Activated CD4-positive, alpha-beta T cell treated with anti-CD3 and anti-CD28 coated beads, Interleukin-2, amount 50 U/mL, for 4 hours (primary cell): Measurements from ENCODE around the gene GCNT1.
"Not testable (repeated sequence)": the region's sequence is repeated elsewhere in the genome, so short reads cannot be mapped to it uniquely, and the experiment has no call there.

Experiments used
- DNase-seq, 2 experiments: peaks; one replicate each; pipeline ENCODE4 v3.0.0-alpha.2; 2020

The GCNT1 gene

GRCh38 chr9:76493496-76493895, 34.5 kb downstream of the GCNT1 start:
- DNase-seq: not testable (repeated sequence)

- DNase-seq: no peak
Observed at GRCh38 chr9:76500061-76500460, 41.1 kb downstream of the GCNT1 start.

GRCh38 chr9:76502746-76503145, 43.8 kb downstream of the GCNT1 start:
- DNase-seq: no peak

- no peak for DNase-seq
Observed at GRCh38 chr9:76510041-76510440, 51.1 kb downstream of the GCNT1 start.

- DNase-seq: no peak
Observed at GRCh38 chr9:76510446-76510845, 51.5 kb downstream of the GCNT1 start.

- DNase-seq: no peak
Observed at GRCh38 chr9:76512826-76513225, 53.8 kb downstream of the GCNT1 start.

GRCh38 chr9:76516350-76516749, 57.4 kb downstream of the GCNT1 start:
- DNase-seq: no peak

GRCh38 chr9:76516871-76517270, 57.9 kb downstream of the GCNT1 start:
- DNase-seq: no peak

GRCh38 chr9:76519075-76519835, 60.3 kb downstream of the GCNT1 start:
- DNase-seq: no peak

GRCh38 chr9:76521244-76521681, 62.3 kb downstream of the GCNT1 start:
- DNase-seq: no peak

GRCh38 chr9:76521906-76522305, 62.9 kb downstream of the GCNT1 start:
- DNase-seq: no peak

GRCh38 chr9:76523617-76524200, 64.7 kb downstream of the GCNT1 start:
- not testable (repeated sequence) for DNase-seq

GRCh38 chr9:76525196-76525595, 66.2 kb downstream of the GCNT1 start:
- no peak for DNase-seq

GRCh38 chr9:76526026-76526425, 67.0 kb downstream of the GCNT1 start:
- DNase-seq: no peak

- no peak for DNase-seq
Observed at GRCh38 chr9:76528056-76528455, 69.1 kb downstream of the GCNT1 start.

- DNase-seq: no peak
Observed at GRCh38 chr9:76528642-76529190, 69.7 kb downstream of the GCNT1 start.

- no peak for DNase-seq
Observed at GRCh38 chr9:76529653-76530052, 70.7 kb downstream of the GCNT1 start.

- no peak for DNase-seq
Observed at GRCh38 chr9:76530458-76531110, 71.6 kb downstream of the GCNT1 start.

GRCh38 chr9:76531231-76531780, 72.3 kb downstream of the GCNT1 start:
- no peak for DNase-seq

- not testable (repeated sequence) for DNase-seq
Observed at GRCh38 chr9:76532877-76533276, 73.9 kb downstream of the GCNT1 start.

- DNase-seq: no peak
Observed at GRCh38 chr9:76534026-76534425, 75.0 kb downstream of the GCNT1 start.

- DNase-seq: no peak
Observed at GRCh38 chr9:76537150-76537646, 78.2 kb downstream of the GCNT1 start.

- DNase-seq: no peak
Observed at GRCh38 chr9:76539180-76539579, 80.2 kb downstream of the GCNT1 start.
